ENCODE measurements around the gene FGFR4.
A peak's percentile ranks its signal among the peaks of the same experiment; 100 is the strongest.

FGFR4 gene

DNA sequence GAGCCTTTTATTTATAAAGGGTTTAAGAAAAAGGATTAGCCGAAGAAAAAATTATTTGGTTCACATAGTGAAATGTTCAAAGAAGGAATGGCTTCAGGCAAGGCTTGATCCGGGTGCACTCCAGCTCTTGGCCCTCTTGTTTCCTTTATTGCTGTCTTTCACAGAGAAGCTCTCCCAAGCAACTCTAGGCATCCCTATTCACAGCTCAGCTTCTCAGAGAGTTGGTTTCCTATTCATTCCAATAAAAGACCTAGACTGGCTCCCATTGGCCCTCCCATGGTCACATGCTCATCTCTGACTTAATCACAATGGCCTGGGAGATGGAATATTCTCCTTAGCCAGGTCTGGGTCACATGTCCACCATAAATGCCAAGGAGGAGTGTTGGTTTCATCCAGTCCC, 9.4 kb upstream of the FGFR4 start:
- Histone ChIP-seq H3K4ac (ENCODE audit: low read depth in 1 of 2, low read length in 2 of 2) (no peak overlapping the region), H3K9ac (ENCODE audit: low read length) (no peak overlapping the region), H3K27me3 (ENCODE audit: control insufficient read depth in 1 of 2, insufficient read depth in 1 of 2, low read length in 2 of 2) (peaks cover 0 to 17% of the 10 kb centered on the region in 2 experiments), H2BK120ac (ENCODE audit: low read depth, low read length) (no peak overlapping the region), H4K91ac (ENCODE audit: low read length) (no peak overlapping the region), H3K4me3 (ENCODE audit: insufficient read depth in 1 of 2, low read depth in 1 of 2, low read length in 2 of 2) (no peak overlapping the region), H3K18ac (ENCODE audit: low read depth in 1 of 2, low read length in 2 of 2) (no peak overlapping the region), H3K27ac (ENCODE audit: low read length, poor library complexity, severe bottlenecking) (no peak overlapping the region), H3K9me3 (ENCODE audit: control insufficient read depth, low read length) (no peaks in the 10 kb centered on the region), H3K79me1 (replicated peaks; ENCODE audit: low read length, poor library complexity, severe bottlenecking) (no peaks in the 10 kb centered on the region), H2BK5ac (ENCODE audit: low read depth, low read length, poor library complexity, severe bottlenecking) (no peak overlapping the region), H3K23ac (ENCODE audit: low read length in 2 of 2) (no peak overlapping the region), H3K14ac (ENCODE audit: low read length in 2 of 2) (no peak overlapping the region), H2BK12ac (ENCODE audit: low read length in 2 of 2) (no peak overlapping the region), H2BK15ac (ENCODE audit: low read depth, poor library complexity, severe bottlenecking) (no peak overlapping the region), H3K36me3 (ENCODE audit: control insufficient read depth in 1 of 2, insufficient read depth in 2 of 2, low read depth in 1 of 2, low read length in 2 of 2) (peaks cover 0 to 13% of the 10 kb centered on the region in 2 experiments), H3K4me1 (ENCODE audit: control insufficient read depth, insufficient read depth, low read depth, low read length) (peaks cover 3% of the 10 kb centered on the region), H4K8ac (ENCODE audit: low read length) (no peak overlapping the region), H2AK5ac (ENCODE audit: low read length, severe bottlenecking) (no peak overlapping the region), H2AFZ (ENCODE audit: low read depth, low read length) (no peak overlapping the region), H3K4me2 (ENCODE audit: low read length, poor library complexity, severe bottlenecking) (no peak overlapping the region)
- DNase-seq = no peak
- whole genome bisulfite sequencing = 97% methylated on average over 2 of the region's 2 CpGs

DNA sequence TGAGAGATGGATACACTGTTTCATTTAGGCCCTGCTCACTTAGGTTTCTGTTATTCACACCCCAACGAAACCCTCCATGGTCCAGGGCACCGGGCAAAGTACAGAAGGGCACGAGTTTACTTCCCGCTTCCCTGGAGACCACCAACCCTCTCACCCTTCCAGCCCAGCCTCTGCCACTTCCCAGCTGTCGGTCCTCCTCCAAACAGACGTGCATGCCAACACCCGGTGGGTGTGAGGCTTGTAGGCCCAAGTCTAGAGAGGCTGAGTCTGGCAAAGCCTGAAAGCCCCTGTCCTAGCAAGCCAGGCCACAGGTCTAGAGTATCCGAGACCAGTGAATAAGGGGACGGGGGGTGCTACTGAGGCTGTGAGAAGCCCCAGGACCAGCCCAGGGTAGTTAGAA, 7.1 kb upstream of the FGFR4 start:
- no peak overlapping the region for H2AFZ ChIP-seq (ENCODE audit: low read depth, low read length)
- H3K4me1 ChIP-seq (ENCODE audit: control insufficient read depth, insufficient read depth, low read depth, low read length) = peaks cover 9% of the 10 kb centered on the region
- no peaks in the 10 kb centered on the region for H3K9me3 ChIP-seq (ENCODE audit: control insufficient read depth, low read length)
- H2BK12ac ChIP-seq (ENCODE audit: low read length in 2 of 2) = no peak overlapping the region
- H3K18ac ChIP-seq (ENCODE audit: low read depth in 1 of 2, low read length in 2 of 2) = no peak overlapping the region
- no peak overlapping the region for H2BK5ac ChIP-seq (ENCODE audit: low read depth, low read length, poor library complexity, severe bottlenecking)
- H3K14ac ChIP-seq (ENCODE audit: low read length in 2 of 2) = no peak overlapping the region
- WGBS = 88% methylated on average over 9 of the region's 9 CpGs
- no peak overlapping the region for H3K9ac ChIP-seq (ENCODE audit: low read length)
- H2BK15ac ChIP-seq (ENCODE audit: low read depth, poor library complexity, severe bottlenecking) = no peak overlapping the region
- peaks cover 0 to 34% of the 10 kb centered on the region in 2 experiments for H3K27me3 ChIP-seq (ENCODE audit: control insufficient read depth in 1 of 2, insufficient read depth in 1 of 2, low read length in 2 of 2)
- no peak overlapping the region for H3K23ac ChIP-seq (ENCODE audit: low read length in 2 of 2)
- no peaks in the 10 kb centered on the region for H3K79me1 ChIP-seq (replicated peaks; ENCODE audit: low read length, poor library complexity, severe bottlenecking)
- H4K91ac ChIP-seq (ENCODE audit: low read length) = no peak overlapping the region
- no peak overlapping the region for H2BK120ac ChIP-seq (ENCODE audit: low read depth, low read length)
- H4K8ac ChIP-seq (ENCODE audit: low read length) = no peak overlapping the region
- no peak overlapping the region for H3K4me3 ChIP-seq (ENCODE audit: insufficient read depth in 1 of 2, low read depth in 1 of 2, low read length in 2 of 2)
- no peak overlapping the region for H3K4ac ChIP-seq (ENCODE audit: low read depth in 1 of 2, low read length in 2 of 2)
- H3K4me2 ChIP-seq (ENCODE audit: low read length, poor library complexity, severe bottlenecking) = no peak overlapping the region
- H3K36me3 ChIP-seq (ENCODE audit: control insufficient read depth in 1 of 2, insufficient read depth in 2 of 2, low read depth in 1 of 2, low read length in 2 of 2) = no peaks in the 10 kb centered on the region
- no peak overlapping the region for H3K27ac ChIP-seq (ENCODE audit: low read length, poor library complexity, severe bottlenecking)
- H2AK5ac ChIP-seq (ENCODE audit: low read length, severe bottlenecking) = no peak overlapping the region
- no peak for DNase-seq

DNA sequence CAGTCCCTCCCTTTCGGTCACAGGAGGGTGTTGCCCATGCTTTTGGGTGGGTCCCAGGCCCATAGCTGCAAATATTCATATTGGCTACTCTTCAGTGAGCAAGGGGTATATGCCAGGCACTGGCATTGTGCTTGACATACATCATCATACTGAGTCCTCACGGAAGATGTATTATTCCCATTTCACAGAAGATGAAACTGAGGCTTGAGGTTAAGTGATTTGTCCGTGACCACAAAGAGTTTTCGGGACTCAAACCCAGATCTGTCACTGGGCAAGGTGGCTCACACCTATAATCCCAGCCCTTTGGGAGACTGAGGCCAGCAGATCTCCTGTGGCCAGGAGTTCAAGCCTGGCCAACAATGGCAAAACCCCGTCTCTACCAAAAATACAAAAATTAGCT, 6.5 kb upstream of the FGFR4 start:
- Histone ChIP-seq H3K27me3 (ENCODE audit: control insufficient read depth in 1 of 2, insufficient read depth in 1 of 2, low read length in 2 of 2) (peaks cover 0 to 39% of the 10 kb centered on the region in 2 experiments), H3K4ac (ENCODE audit: low read depth in 1 of 2, low read length in 2 of 2) (no peak overlapping the region), H3K9ac (ENCODE audit: low read length) (no peak overlapping the region), H2BK15ac (ENCODE audit: low read depth, poor library complexity, severe bottlenecking) (no peak overlapping the region), H3K14ac (ENCODE audit: low read length in 2 of 2) (no peak overlapping the region), H2BK5ac (ENCODE audit: low read depth, low read length, poor library complexity, severe bottlenecking) (no peak overlapping the region), H3K4me1 (ENCODE audit: control insufficient read depth, insufficient read depth, low read depth, low read length) (peaks cover 9% of the 10 kb centered on the region), H3K79me1 (replicated peaks; ENCODE audit: low read length, poor library complexity, severe bottlenecking) (no peaks in the 10 kb centered on the region), H3K27ac (ENCODE audit: low read length, poor library complexity, severe bottlenecking) (no peak overlapping the region), H2BK120ac (ENCODE audit: low read depth, low read length) (no peak overlapping the region), H3K18ac (ENCODE audit: low read depth in 1 of 2, low read length in 2 of 2) (no peak overlapping the region), H3K36me3 (ENCODE audit: control insufficient read depth in 1 of 2, insufficient read depth in 2 of 2, low read depth in 1 of 2, low read length in 2 of 2) (no peaks in the 10 kb centered on the region), H4K8ac (ENCODE audit: low read length) (no peak overlapping the region), H2AK5ac (ENCODE audit: low read length, severe bottlenecking) (no peak overlapping the region), H4K91ac (ENCODE audit: low read length) (no peak overlapping the region), H3K4me3 (ENCODE audit: insufficient read depth in 1 of 2, low read depth in 1 of 2, low read length in 2 of 2) (no peak overlapping the region), H2AFZ (ENCODE audit: low read depth, low read length) (no peak overlapping the region), H3K9me3 (ENCODE audit: control insufficient read depth, low read length) (no peaks in the 10 kb centered on the region), H3K4me2 (ENCODE audit: low read length, poor library complexity, severe bottlenecking) (no peak overlapping the region), H3K23ac (ENCODE audit: low read length in 2 of 2) (no peak overlapping the region), H2BK12ac (ENCODE audit: low read length in 2 of 2) (no peak overlapping the region)
- DNase-seq = no peak
- 92% methylated on average over 5 of the region's 5 CpGs for WGBS

DNA sequence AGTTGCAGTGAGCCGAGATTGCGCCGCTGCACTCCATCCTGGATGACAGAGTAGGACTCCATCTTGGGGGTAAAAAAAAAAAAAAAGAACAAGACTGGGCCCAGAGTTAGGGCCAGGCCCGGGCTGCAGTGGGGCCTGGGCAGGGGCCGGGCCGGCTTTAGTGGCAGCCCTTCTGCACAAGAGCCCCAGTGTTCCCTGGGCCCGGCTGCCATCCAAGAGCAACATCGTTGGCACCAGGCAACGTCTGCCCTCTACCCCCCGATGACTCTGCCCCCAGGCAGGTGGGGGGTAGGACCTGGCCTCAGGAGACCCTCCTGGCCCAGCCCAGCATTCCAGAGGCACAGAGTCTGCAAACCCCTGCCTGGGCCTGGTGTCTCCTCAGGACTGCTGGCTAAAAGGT, 4.9 kb upstream of the FGFR4 start:
- Histone ChIP-seq H3K27me3 (ENCODE audit: control insufficient read depth in 1 of 2, insufficient read depth in 1 of 2, low read length in 2 of 2) (peaks cover 0 to 49% of the 10 kb centered on the region in 2 experiments), H3K4ac (ENCODE audit: low read depth in 1 of 2, low read length in 2 of 2) (no peak overlapping the region), H3K18ac (ENCODE audit: low read depth in 1 of 2, low read length in 2 of 2) (no peak overlapping the region), H3K14ac (ENCODE audit: low read length in 2 of 2) (no peak overlapping the region), H3K79me1 (replicated peaks; ENCODE audit: low read length, poor library complexity, severe bottlenecking) (no peaks in the 10 kb centered on the region), H4K91ac (ENCODE audit: low read length) (no peak overlapping the region), H2AK5ac (ENCODE audit: low read length, severe bottlenecking) (peak overlapping the region; percentile 56), H3K9me3 (ENCODE audit: control insufficient read depth, low read length) (no peaks in the 10 kb centered on the region), H3K4me1 (ENCODE audit: control insufficient read depth, insufficient read depth, low read depth, low read length) (peaks cover 16% of the 10 kb centered on the region), H2BK12ac (ENCODE audit: low read length in 2 of 2) (no peak overlapping the region), H3K27ac (ENCODE audit: low read length, poor library complexity, severe bottlenecking) (no peak overlapping the region), H2BK120ac (ENCODE audit: low read depth, low read length) (no peak overlapping the region), H3K36me3 (ENCODE audit: control insufficient read depth in 1 of 2, insufficient read depth in 2 of 2, low read depth in 1 of 2, low read length in 2 of 2) (no peaks in the 10 kb centered on the region), H3K4me3 (ENCODE audit: insufficient read depth in 1 of 2, low read depth in 1 of 2, low read length in 2 of 2) (no peak overlapping the region), H2AFZ (ENCODE audit: low read depth, low read length) (no peak overlapping the region), H3K9ac (ENCODE audit: low read length) (no peak overlapping the region), H4K8ac (ENCODE audit: low read length) (no peak overlapping the region), H2BK5ac (ENCODE audit: low read depth, low read length, poor library complexity, severe bottlenecking) (no peak overlapping the region), H3K23ac (ENCODE audit: low read length in 2 of 2) (no peak overlapping the region), H2BK15ac (ENCODE audit: low read depth, poor library complexity, severe bottlenecking) (no peak overlapping the region), H3K4me2 (ENCODE audit: low read length, poor library complexity, severe bottlenecking) (no peak overlapping the region)
- no peak for DNase-seq
- 95% methylated on average over 10 of the region's 10 CpGs for WGBS
